ENCODE data around the gene LCLAT1.

Gene LCLAT1

GRCh38 chr2:30661173-30662107, 214.4 kb downstream of the LCLAT1 start:
- TF ChIP-seq CTCF (IDR thresholded peaks at IDR 0.05; ENCODE audit: insufficient read depth, low read length, missing control alignments): no peak
- no peak overlapping the region for H3K4me3 ChIP-seq (ENCODE audit: low read depth, low read length)
- ChIA-PET CTCF (interaction anchor here (1.0 to 2.9 kb wide), 7 partner anchors 44 to 496 kb away, joined by 3 to 12 read pairs (median 3); no protein-coding TSS in a partner anchor), POLR2A (no interaction called here)
- no peak for DNase-seq (ENCODE audit: low read depth, low spot score)

- H3K4me3 ChIP-seq (ENCODE audit: low read depth, low read length): no peak overlapping the region
- CTCF ChIA-PET: interaction anchor here (1.0 to 2.9 kb wide), 6 partner anchors 43 to 453 kb away, joined by 3 to 12 read pairs (median 4); no protein-coding TSS in a partner anchor
- POLR2A ChIA-PET: no interaction called here
- no peak for TF ChIP-seq CTCF (IDR thresholded peaks at IDR 0.05; ENCODE audit: insufficient read depth, low read length, missing control alignments)
- DNase-seq (ENCODE audit: low read depth, low spot score): no peak
Observed at GRCh38 chr2:30662268-30663131, 215.5 kb downstream of the LCLAT1 start.

- no peak for DNase-seq (ENCODE audit: low read depth, low spot score)
- ChIA-PET CTCF (no interaction called here), POLR2A (no interaction called here)
- H3K4me3 ChIP-seq (ENCODE audit: low read depth, low read length): no peak overlapping the region
- no peak for TF ChIP-seq CTCF (IDR thresholded peaks at IDR 0.05; ENCODE audit: insufficient read depth, low read length, missing control alignments)
Observed at GRCh38 chr2:30663321-30663720, 216.3 kb downstream of the LCLAT1 start.

- CTCF ChIA-PET: interaction anchor here (1.1 kb wide), 1 partner anchor 46 kb away, joined by 4 read pairs; no protein-coding TSS in a partner anchor
- no peak overlapping the region for H3K4me3 ChIP-seq (ENCODE audit: low read depth, low read length)
- no peak for DNase-seq (ENCODE audit: low read depth, low spot score)
- POLR2A ChIA-PET: no interaction called here
- TF ChIP-seq CTCF (IDR thresholded peaks at IDR 0.05; ENCODE audit: insufficient read depth, low read length, missing control alignments): no peak
Observed at GRCh38 chr2:30663806-30664205, 216.8 kb downstream of the LCLAT1 start.

GRCh38 chr2:30664761-30665358, 217.8 kb downstream of the LCLAT1 start:
- no peak overlapping the region for H3K4me3 ChIP-seq (ENCODE audit: low read depth, low read length)
- DNase-seq (ENCODE audit: low read depth, low spot score): peak; percentile 78
- CTCF ChIA-PET: interaction anchor here (1.1 to 2.1 kb wide), 3 partner anchors 41 to 456 kb away, joined by 4 to 5 read pairs (median 4); no protein-coding TSS in a partner anchor

More at GRCh38 chr2:30664761-30665358, 217.8 kb downstream of the LCLAT1 start:
- no peak for TF ChIP-seq CTCF (IDR thresholded peaks at IDR 0.05; ENCODE audit: insufficient read depth, low read length, missing control alignments)
- POLR2A ChIA-PET: interaction anchor here (0.9 to 2.3 kb wide), 3 partner anchors 9 to 433 kb away, joined by 3 to 7 read pairs (median 3); no protein-coding TSS in a partner anchor

Data from AG04449 (cell line).